DND-41 (cell line): ENCODE data around the gene S100A4.
A peak's percentile ranks its signal among the peaks of the same experiment; 100 is the strongest.

Source experiments
- ATAC-seq: fragments of 200-7000 bp; cut with Tn5 transposase; 3 replicates; pipeline ENCODE4 v1.9.1; 2021; ENCODE audit warnings: low read depth; ENCODE audit not compliant: insufficient read depth
- DNase-seq: peaks from one replicate; pipeline ENCODE4 v3.0.0-alpha.2; 2020
- H2AFZ ChIP-seq: 2 replicates; pipeline ENCODE4 v1.6.0; 2012; ENCODE audit warnings: low read depth, low read length
- H3K27ac ChIP-seq: 2 replicates; pipeline ENCODE4 v1.5.1; 2012; ENCODE audit warnings: low read length, inconsistent platforms
- H3K27me3 ChIP-seq: fragments of 200-600 bp; sonication (generic); 2 replicates; pipeline ENCODE4 v1.6.0; 2012; ENCODE audit warnings: low read length, mild to moderate bottlenecking, inconsistent platforms; ENCODE audit not compliant: insufficient read depth, poor library complexity
- H3K36me3 ChIP-seq: 2 replicates; pipeline ENCODE4 v1.5.1; 2012; ENCODE audit warnings: low read length, inconsistent platforms; ENCODE audit not compliant: insufficient read depth
- H3K4me1 ChIP-seq: 2 replicates; pipeline ENCODE4 v1.5.1; 2012; ENCODE audit warnings: mild to moderate bottlenecking, low read length; ENCODE audit not compliant: insufficient read depth
- H3K4me2 ChIP-seq: 2 replicates; pipeline ENCODE4 v1.6.0; 2012; ENCODE audit warnings: mild to moderate bottlenecking, moderate library complexity, low read length, inconsistent platforms; ENCODE audit not compliant: insufficient read depth
- H3K4me3 ChIP-seq, 2 experiments: fragments of 200-600 bp in 1 of 2; shearing (Covaris generic) in 1 of 2; 2 replicates each; pipeline ENCODE4 v1.5.1; 2012 to 2016; ENCODE audit warnings: inconsistent platforms in 2 of 2, low read length in 2 of 2, mild to moderate bottlenecking in 2 of 2, low read depth in 1 of 2, moderate library complexity in 1 of 2
- H3K79me2 ChIP-seq: 2 replicates; pipeline ENCODE4 v1.6.0; 2012; ENCODE audit warnings: low read length, inconsistent platforms; ENCODE audit not compliant: insufficient read depth
- H3K9ac ChIP-seq: 2 replicates; pipeline ENCODE4 v1.6.0; 2012; ENCODE audit warnings: low read depth, mild to moderate bottlenecking, inconsistent platforms, low read length, moderate library complexity
- H3K9me3 ChIP-seq: 2 replicates; pipeline ENCODE4 v1.5.1; 2012; ENCODE audit warnings: low read length, moderate library complexity, mild to moderate bottlenecking, inconsistent platforms; ENCODE audit not compliant: insufficient read depth, severe bottlenecking
- H4K20me1 ChIP-seq: 2 replicates; pipeline ENCODE4 v1.6.0; 2012; ENCODE audit warnings: low read length; ENCODE audit not compliant: insufficient read depth
- CTCF ChIP-seq: IDR thresholded peaks from 2 replicates; pipeline ENCODE4 v1.5.1; 2012; ENCODE audit warnings: borderline replicate concordance, low read length, moderate library complexity, mild to moderate bottlenecking; ENCODE audit not compliant: poor library complexity, severe bottlenecking; ENCODE audit errors: extremely low read depth
- EZH2 ChIP-seq: IDR thresholded peaks from 3 replicates; pipeline ENCODE4 v1.6.1; 2012; ENCODE audit warnings: borderline replicate concordance, low read depth, mild to moderate bottlenecking, moderate library complexity, low read length, inconsistent platforms; ENCODE audit not compliant: severe bottlenecking

The S100A4 gene

DNA sequence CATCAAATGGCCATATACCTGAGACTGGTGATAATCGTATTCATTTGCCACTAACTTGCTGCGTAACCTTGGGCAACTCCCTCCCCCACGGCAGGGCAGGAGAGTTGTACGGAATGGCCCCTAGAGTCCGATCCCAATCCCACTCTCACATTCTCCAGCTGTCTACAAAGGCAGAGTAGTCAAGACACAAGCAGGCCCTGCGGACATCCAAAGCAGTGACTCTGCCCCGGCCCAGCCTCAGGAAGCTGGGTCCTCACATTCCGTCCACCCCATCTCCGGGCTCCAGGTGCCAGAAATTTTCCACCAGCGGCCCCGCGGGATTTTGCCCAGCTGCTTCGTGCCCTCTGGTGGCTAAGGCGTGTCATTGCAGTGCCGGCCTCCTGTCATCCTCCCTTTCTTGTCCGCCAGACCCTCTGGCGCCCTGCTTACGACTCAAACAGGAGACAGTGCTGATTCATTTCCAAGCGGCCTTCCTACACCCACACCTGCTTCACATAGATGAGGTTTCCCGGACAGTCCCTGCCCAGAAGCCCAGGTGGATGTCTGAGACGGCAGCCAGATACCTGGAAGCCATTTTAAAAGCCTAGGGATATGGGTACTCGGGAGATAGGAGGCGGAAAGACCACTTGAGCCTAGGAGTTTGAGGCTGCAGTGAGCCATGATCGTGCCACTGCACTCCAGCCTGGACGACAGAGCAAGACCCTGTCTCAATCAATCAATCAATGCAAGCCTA lies 22.9 kb upstream of the S100A4 start:
- peaks cover 14% of the 10 kb centered on the region for H3K4me1 ChIP-seq
- H3K9me3 ChIP-seq = no peaks in the 10 kb centered on the region
- H3K4me2 ChIP-seq = peak overlapping the region; percentile 65
- peak overlapping the region; percentile 89 for H2AFZ ChIP-seq
- H4K20me1 ChIP-seq = no peaks in the 10 kb centered on the region
- peak; percentile 78 for DNase-seq
- no peaks in the 10 kb centered on the region for H3K79me2 ChIP-seq
- TF ChIP-seq CTCF (peak; percentile 99), EZH2 (no peak)
- H3K27me3 ChIP-seq = no peaks in the 10 kb centered on the region
- peak; percentile 65 for ATAC-seq
- H3K4me3 ChIP-seq = peak overlapping the region in 1 of 2 experiments; percentile 39; a peak in 2 of 4 replicates
- H3K36me3 ChIP-seq = no peaks in the 10 kb centered on the region
- H3K27ac ChIP-seq = no peak overlapping the region
- peak overlapping the region; percentile 20; the same call in 1 of the 2 replicates for H3K9ac ChIP-seq

DNA sequence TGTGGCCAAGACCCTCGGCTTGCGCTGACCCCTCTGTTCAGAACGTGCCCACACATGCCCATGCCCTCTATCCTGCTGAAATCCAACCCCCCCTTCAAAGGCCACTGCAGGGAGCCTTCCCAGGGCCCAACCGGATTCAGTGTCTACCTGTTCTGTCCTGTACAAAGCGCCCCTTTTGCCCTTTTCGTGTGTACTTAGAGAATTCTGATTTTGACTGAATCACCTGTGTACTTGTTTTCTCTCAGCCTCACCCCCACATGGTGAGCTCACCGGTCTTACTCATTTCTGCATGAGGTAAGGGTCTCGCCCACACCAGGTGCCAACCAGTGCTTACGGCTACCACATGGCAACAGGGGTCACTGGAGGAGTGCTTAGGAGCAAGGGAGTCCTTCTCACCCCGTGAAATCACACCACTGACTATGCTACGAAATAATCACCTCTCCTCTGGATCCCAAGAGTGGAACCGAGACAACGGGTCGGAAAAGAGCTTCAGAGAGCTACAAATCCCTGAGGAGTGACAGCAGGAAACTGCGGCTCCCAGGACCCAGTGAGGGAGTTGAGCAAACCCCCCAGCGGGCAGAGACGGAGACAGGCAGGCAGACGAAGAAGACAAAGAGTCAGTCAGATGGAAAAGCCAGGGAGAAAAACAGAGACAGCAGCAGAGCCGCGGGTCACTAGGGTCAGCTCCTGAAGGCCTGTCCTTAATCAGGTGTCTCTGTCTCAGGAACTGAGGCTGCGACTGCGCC lies 22.2 kb upstream of the S100A4 start:
- Histone ChIP-seq H3K79me2 (no peaks in the 10 kb centered on the region), H3K4me2 (no peak overlapping the region), H3K9ac (no peak overlapping the region), H3K27me3 (no peaks in the 10 kb centered on the region), H3K4me3 (no peak overlapping the region), H3K36me3 (no peaks in the 10 kb centered on the region), H3K27ac (no peak overlapping the region), H2AFZ (peak overlapping the region; percentile 89; the same call in 1 of the 2 replicates), H4K20me1 (no peaks in the 10 kb centered on the region), H3K4me1 (peaks cover 14% of the 10 kb centered on the region), H3K9me3 (no peaks in the 10 kb centered on the region)
- TF ChIP-seq CTCF (no peak), EZH2 (no peak)
- no peak for DNase-seq
- ATAC-seq = no peak

DNA sequence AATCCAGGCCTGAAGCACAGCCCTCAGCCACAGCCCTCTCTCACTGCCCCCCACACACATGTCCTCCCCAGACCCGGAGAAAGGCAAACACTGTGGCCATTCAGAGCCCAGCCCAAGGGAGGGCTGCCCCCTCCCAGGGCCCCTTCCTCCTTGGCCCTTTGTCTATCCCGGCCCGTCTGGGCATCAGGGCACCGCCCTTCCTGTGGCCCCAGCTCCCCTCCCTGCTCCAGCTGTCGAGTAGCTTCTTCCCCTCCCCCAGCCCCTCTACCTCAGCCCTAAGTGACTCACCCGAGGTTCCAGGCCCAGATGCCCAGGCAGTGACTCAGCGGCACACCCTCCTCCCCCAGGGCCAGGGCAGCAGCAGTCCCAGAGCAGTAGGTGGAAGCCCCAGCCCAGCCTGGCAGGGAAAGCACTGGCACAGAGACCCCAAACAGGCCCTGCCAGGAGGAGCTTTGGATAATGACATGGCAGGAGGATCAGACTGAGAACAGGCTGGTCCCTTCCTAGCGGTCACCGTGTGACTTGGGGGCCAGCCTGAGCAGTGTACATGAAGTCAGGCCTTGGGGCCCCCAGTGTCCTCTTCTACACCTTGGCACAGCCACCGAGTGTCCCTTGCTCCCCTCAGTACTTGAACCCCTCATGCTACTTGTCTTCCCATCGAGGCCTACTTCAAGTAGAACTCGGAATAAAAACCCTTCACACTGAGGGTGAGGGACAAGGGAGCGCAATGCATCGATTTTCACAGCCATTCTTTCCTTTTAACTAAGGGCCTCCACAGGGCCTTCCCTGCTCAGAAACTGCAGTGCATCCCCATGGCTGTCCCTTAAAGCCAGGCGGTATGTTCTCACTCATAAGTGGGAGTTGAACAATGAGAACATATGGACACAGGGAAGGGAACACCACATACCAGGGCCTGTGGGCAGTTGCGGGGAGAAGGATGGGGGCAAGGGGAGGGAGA lies 21.1 kb upstream of the S100A4 start:
- TF ChIP-seq EZH2 (no peak), CTCF (no peak)
- Histone ChIP-seq H3K4me3 (no peak overlapping the region), H2AFZ (no peak overlapping the region), H3K4me2 (no peak overlapping the region), H4K20me1 (no peaks in the 10 kb centered on the region), H3K36me3 (no peaks in the 10 kb centered on the region), H3K9ac (no peak overlapping the region), H3K27me3 (no peaks in the 10 kb centered on the region), H3K9me3 (no peaks in the 10 kb centered on the region), H3K79me2 (no peaks in the 10 kb centered on the region), H3K27ac (no peak overlapping the region; the same call in 1 of the 2 replicates), H3K4me1 (peaks cover 14% of the 10 kb centered on the region)
- DNase-seq = peak; percentile 77
- peak; percentile 86 for ATAC-seq
